Tibial nerve (tissue), 4 donors: ENCODE data around the gene MTHFR.

Experiments used
- CTCF ChIP-seq, 5 experiments: fragments of 200-600 bp in 3 of 5; fragments of 450-650 bp in 2 of 5; sonication (generic) in 3 of 5; IDR thresholded peaks; one replicate each; pipeline ENCODE4 v1.5.1; 2016 to 2019; ENCODE audit warnings: antibody characterized with exemption in 5 of 5, mild to moderate bottlenecking in 3 of 5, moderate library complexity in 2 of 5
- EP300 ChIP-seq, 2 donors: sonication (generic); formaldehyde crosslinking; IDR thresholded peaks; one replicate each; pipeline ENCODE4 v1.6.1; 2017; ENCODE audit warnings: antibody characterized with exemption in 2 of 2, mild to moderate bottlenecking in 1 of 2
- POLR2A ChIP-seq, 2 donors: fragments of 450-650 bp; IDR thresholded peaks; one replicate each; pipeline ENCODE4 v1.6.1; 2017; ENCODE audit warnings: antibody characterized with exemption in 2 of 2, mild to moderate bottlenecking in 2 of 2, moderate library complexity in 2 of 2

DNA sequence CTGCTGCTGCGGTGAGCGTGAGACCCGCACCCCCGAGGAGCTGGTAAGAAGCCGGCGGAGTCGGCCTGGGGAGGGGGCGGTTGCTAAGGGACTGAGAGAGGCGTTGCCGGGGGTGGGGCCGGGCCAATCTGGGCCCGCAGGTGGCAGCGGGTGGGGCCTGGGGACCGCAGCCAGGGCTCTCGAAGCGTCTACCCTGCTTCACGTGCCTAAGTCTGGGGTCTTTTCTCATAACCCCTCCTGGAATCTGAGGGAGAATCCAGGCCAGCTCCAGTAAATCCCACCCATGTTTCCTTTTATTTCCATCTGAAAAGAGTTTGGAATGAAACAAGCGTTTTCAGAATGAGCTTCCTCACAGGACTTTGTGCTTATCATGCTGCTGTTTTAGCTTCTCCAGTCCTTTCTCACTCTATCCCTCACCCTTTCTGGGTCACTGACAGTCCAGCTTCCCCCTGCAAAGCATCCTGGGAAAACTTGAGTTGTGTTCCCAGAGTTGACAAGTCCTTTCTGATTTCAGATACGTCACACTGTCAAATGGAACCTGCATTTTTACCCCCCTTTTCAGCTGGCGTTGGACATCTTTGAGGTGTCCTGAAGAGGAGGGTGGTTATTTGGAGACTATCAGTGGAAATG, 658 bp upstream of the MTHFR start:
- TF ChIP-seq CTCF (IDR thresholded peaks at IDR 0.05) = no peak
- no peak for TF ChIP-seq POLR2A (IDR thresholded peaks at IDR 0.05)
- TF ChIP-seq EP300 (IDR thresholded peaks at IDR 0.05) = no peak
